Measurements from ENCODE around the gene OSBPL5.

The OSBPL5 gene

GRCh38 chr11:3189196-3189843, 24.2 kb upstream of the OSBPL5 start:
- TF ChIP-seq TAF1 (IDR thresholded peaks at IDR 0.05; ENCODE audit: borderline replicate concordance, insufficient read depth, low read length) (no peak), POLR2AphosphoS5 (IDR thresholded peaks at IDR 0.05; ENCODE audit: low read depth, low read length) (no peak), SIN3A (IDR thresholded peaks at IDR 0.05; ENCODE audit: borderline replicate concordance, insufficient read depth, low read length) (no peak), FOXP2 (optimal IDR thresholded peaks at IDR 0.05; ENCODE audit: borderline replicate concordance, extremely low read depth, extremely low read length, insufficient read depth) (no peak), REST (IDR thresholded peaks at IDR 0.05; ENCODE audit: insufficient read depth in 1 of 2, low read depth in 2 of 2, low read length in 2 of 2) (no peak)

DNA sequence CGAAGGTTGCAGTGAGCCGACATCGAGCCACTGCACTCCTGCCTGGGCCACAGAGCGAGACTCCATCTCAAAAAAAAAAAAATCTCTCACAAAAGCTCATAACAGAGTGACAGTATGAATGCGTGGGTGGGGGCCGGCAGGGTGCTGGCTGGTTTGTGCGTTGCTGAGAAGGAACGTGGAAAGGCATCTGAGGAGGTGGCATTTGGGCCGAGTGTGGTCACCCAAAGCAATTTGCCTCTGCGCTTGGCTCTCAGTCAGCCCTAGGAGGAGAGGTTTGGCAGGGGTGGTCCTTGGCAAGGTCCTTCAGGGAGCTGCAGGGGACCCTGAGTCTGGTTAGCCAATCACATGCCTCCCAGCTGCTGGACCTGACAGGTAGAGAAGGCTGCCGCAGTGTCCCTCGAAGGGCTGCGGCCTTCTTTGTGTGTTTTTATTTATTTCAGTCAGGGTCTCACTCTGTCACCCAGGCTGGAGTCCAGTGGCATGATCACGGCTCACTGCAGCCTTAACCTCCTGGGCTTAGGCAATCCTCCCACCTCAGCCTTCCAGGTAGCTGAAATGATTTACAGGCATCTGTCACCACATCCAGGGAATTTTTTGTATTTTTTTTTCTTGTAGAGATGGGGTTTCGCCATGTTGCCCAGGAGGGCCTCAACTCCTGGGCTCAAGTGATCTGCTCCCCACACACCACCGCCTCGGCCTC, 23.5 kb upstream of the OSBPL5 start:
- TF ChIP-seq FOXP2 (optimal IDR thresholded peaks at IDR 0.05; ENCODE audit: borderline replicate concordance, extremely low read depth, extremely low read length, insufficient read depth) (no peak), SIN3A (IDR thresholded peaks at IDR 0.05; ENCODE audit: borderline replicate concordance, insufficient read depth, low read length) (no peak), POLR2AphosphoS5 (IDR thresholded peaks at IDR 0.05; ENCODE audit: low read depth, low read length) (no peak), TAF1 (IDR thresholded peaks at IDR 0.05; ENCODE audit: borderline replicate concordance, insufficient read depth, low read length) (no peak), REST (IDR thresholded peaks at IDR 0.05; ENCODE audit: insufficient read depth in 1 of 2, low read depth in 2 of 2, low read length in 2 of 2) (no peak)

GRCh38 chr11:3186166-3186953, 21.2 kb upstream of the OSBPL5 start:
- no peak for TF ChIP-seq REST (IDR thresholded peaks at IDR 0.05; ENCODE audit: insufficient read depth in 1 of 2, low read depth in 2 of 2, low read length in 2 of 2)
- no peak for TF ChIP-seq POLR2AphosphoS5 (IDR thresholded peaks at IDR 0.05; ENCODE audit: low read depth, low read length)
- no peak for TF ChIP-seq TAF1 (IDR thresholded peaks at IDR 0.05; ENCODE audit: borderline replicate concordance, insufficient read depth, low read length)
- TF ChIP-seq FOXP2 (optimal IDR thresholded peaks at IDR 0.05; ENCODE audit: borderline replicate concordance, extremely low read depth, extremely low read length, insufficient read depth): no peak

DNA sequence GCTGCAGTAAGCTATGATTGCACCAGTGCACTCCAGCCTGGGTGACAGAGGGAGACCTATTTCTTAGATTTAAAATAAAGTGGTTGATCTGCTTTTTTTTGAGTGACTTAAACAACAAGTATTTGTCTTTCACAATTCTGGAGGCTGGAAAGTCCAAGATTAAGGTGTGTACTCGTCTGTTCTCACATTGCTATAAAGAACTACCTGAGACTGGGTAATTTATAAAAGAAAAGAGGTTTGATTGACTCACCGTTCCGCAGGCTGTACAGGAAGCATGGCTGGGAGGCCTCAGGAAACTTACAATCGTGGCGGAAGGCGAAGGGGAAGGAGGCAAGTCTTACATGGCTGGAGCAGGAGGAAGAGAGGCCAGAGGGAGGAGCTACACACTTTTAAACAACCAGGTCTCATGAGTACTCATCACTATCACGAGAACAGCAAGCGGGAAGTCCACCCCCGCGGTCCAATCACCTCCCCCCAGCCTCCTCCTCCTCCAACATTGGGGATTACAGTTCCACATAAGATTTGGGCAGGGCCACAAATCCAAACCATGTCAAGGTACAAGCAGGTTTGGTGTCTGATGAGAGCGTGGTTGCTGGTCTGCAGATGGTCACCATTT, 19.7 kb upstream of the OSBPL5 start:
- TF ChIP-seq TAF1 (IDR thresholded peaks at IDR 0.05; ENCODE audit: borderline replicate concordance, insufficient read depth, low read length) (no peak), FOXP2 (optimal IDR thresholded peaks at IDR 0.05; ENCODE audit: borderline replicate concordance, extremely low read depth, extremely low read length, insufficient read depth) (no peak), POLR2AphosphoS5 (IDR thresholded peaks at IDR 0.05; ENCODE audit: low read depth, low read length) (no peak), SIN3A (IDR thresholded peaks at IDR 0.05; ENCODE audit: borderline replicate concordance, insufficient read depth, low read length) (no peak), REST (IDR thresholded peaks at IDR 0.05; ENCODE audit: insufficient read depth in 1 of 2, low read depth in 2 of 2, low read length in 2 of 2) (no peak)

Measured in PFSK-1 (cell line).